ENCODE results near the gene TTC29. TPM values are rescaled to one million over a fixed set of nuclear protein-coding genes. Genes with fewer than 3 reads are reported as not detected.
"Not testable (repeated sequence)": the region's sequence is repeated elsewhere in the genome, so short reads cannot be mapped to it uniquely, and the experiment has no call there.

TTC29 gene
- polyA plus RNA-seq, 4 donors = 1.1 to 1.6 (median 1.4) TPM

GRCh38 chr4:146739182-146739581 lies 206.5 kb downstream of the TTC29 start:
- no peak for DNase-seq (ENCODE audit: low read depth in 4 of 4, low spot score in 2 of 4)

- DNase-seq (ENCODE audit: low read depth in 4 of 4, low spot score in 2 of 4) = not testable (repeated sequence)
These were observed 222.1 kb downstream of the TTC29 start for GRCh38 chr4:146723519-146723918.

- no peak for DNase-seq (ENCODE audit: low read depth in 4 of 4, low spot score in 2 of 4)
These were observed 235.7 kb downstream of the TTC29 start for GRCh38 chr4:146709956-146710355.

GRCh38 chr4:146699910-146700309 lies 245.8 kb downstream of the TTC29 start:
- no peak for DNase-seq (ENCODE audit: low read depth in 4 of 4, low spot score in 2 of 4)

- DNase-seq (ENCODE audit: low read depth in 4 of 4, low spot score in 2 of 4) = no peak
These were observed 270.7 kb downstream of the TTC29 start for GRCh38 chr4:146674829-146675570.

- not testable (repeated sequence) for DNase-seq (ENCODE audit: low read depth in 4 of 4, low spot score in 2 of 4)
These were observed 281.7 kb downstream of the TTC29 start for GRCh38 chr4:146663968-146664311.

GRCh38 chr4:146661367-146661766 lies 284.3 kb downstream of the TTC29 start:
- no peak for DNase-seq (ENCODE audit: low read depth in 4 of 4, low spot score in 2 of 4)
